Stimulated activated memory B cell treated with anti-CD40 and anti-IgM and Interleukin-4, amounts not matched to agents 10 μg/mL and 1 μg/mL and 100 μg/mL, for 72 hours (primary cell): Measurements from ENCODE around the gene RALGPS1.

Source experiments
- ATAC-seq: fragments of 150-1000 bp; cut with Tn5 transposase; 2 replicates; pipeline ENCODE4 v1.10.0; 2021
- H3K27ac Mint-ChIP-seq: one replicate; pipeline ENCODE4 v1.8.0; 2022; ENCODE audit warnings: mild to moderate bottlenecking, mixed read lengths
- H3K27me3 Mint-ChIP-seq: one replicate; pipeline ENCODE4 v1.8.0; 2022; ENCODE audit warnings: mixed read lengths
- H3K36me3 Mint-ChIP-seq: one replicate; pipeline ENCODE4 v1.8.0; 2022; ENCODE audit warnings: mixed read lengths
- H3K4me1 Mint-ChIP-seq: one replicate; pipeline ENCODE4 v1.8.0; 2022; ENCODE audit warnings: mixed read lengths
- H3K4me3 Mint-ChIP-seq: one replicate; pipeline ENCODE4 v1.8.0; 2022; ENCODE audit warnings: mild to moderate bottlenecking, moderate library complexity, mixed read lengths
- H3K9me3 Mint-ChIP-seq: one replicate; pipeline ENCODE4 v1.8.0; 2022; ENCODE audit warnings: mixed read lengths

Gene RALGPS1

DNA sequence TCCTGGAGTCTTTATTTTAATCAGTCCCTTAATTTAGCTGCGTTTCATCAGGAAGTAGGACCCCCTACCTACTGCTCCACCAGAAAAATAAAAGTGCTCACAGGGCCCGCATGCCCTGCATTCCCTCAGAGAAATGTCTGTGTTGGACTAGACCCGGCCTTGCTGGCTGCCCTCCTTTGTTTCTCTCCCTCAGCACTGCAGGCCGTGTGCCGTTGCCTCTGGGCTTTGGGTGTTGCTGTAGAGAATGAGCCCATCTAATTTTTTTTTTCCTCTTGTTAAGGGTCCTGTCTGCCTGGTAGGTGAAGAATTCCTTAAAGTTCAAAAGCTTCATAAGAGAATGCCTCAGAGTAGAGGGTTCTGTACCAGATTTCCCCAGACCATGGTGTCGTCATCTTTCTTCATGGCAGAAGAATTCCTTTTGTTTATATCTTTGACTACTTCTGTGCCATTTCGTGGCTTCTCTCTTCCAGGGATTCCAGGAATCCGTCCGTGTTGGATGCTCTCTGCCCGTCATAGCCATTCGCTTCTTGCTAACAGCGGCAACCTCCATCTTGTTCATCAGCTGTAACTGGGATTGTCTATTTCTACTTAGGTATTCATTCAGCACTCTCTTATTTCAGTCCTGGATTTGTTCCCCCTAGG, 257.6 kb downstream of the RALGPS1 start:
- peaks cover 17% of the 10 kb centered on the region for H3K4me1 Mint-ChIP-seq
- no peaks in the 10 kb centered on the region for H3K9me3 Mint-ChIP-seq
- no peak overlapping the region for H3K4me3 Mint-ChIP-seq
- H3K36me3 Mint-ChIP-seq: peaks cover 35% of the 10 kb centered on the region
- ATAC-seq: no peak
- no peak overlapping the region for H3K27ac Mint-ChIP-seq
- H3K27me3 Mint-ChIP-seq: no peaks in the 10 kb centered on the region

- no peak overlapping the region for H3K27ac Mint-ChIP-seq
- no peaks in the 10 kb centered on the region for H3K9me3 Mint-ChIP-seq
- H3K4me1 Mint-ChIP-seq: peaks cover 9% of the 10 kb centered on the region
- peaks cover 35% of the 10 kb centered on the region for H3K36me3 Mint-ChIP-seq
- H3K27me3 Mint-ChIP-seq: no peaks in the 10 kb centered on the region
- no peak overlapping the region for H3K4me3 Mint-ChIP-seq
- no peak for ATAC-seq
These were observed 258.5 kb downstream of the RALGPS1 start for GRCh38 chr9:127173063-127173462.

GRCh38 chr9:127174386-127175318, 260.1 kb downstream of the RALGPS1 start:
- peaks cover 27% of the 10 kb centered on the region for H3K36me3 Mint-ChIP-seq
- H3K27ac Mint-ChIP-seq: peak overlapping the region; percentile 28
- no peaks in the 10 kb centered on the region for H3K4me1 Mint-ChIP-seq
- no peak for ATAC-seq
- no peak overlapping the region for H3K4me3 Mint-ChIP-seq
- H3K27me3 Mint-ChIP-seq: no peaks in the 10 kb centered on the region
- H3K9me3 Mint-ChIP-seq: no peaks in the 10 kb centered on the region

DNA sequence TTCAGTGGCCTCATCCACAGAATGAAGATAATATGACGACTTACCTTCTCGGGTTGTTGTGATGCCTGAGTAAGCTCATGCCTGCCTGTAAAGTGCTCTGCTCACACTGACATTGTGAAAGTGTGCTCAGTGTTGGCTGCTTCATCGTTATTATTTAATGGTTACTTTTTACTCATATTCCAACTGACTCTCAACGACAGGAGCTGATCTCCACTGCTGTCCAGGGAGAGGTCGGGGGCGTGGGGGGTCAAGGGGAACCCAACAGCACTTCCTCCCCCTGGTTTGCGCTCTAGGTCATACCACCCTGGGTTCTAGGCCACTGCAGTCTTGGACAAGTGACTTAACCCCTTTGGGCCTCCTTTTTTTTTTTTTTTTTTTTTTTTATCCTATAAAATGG, 260.7 kb downstream of the RALGPS1 start:
- Mint-ChIP-seq H3K27ac (no peak overlapping the region), H3K9me3 (no peaks in the 10 kb centered on the region), H3K4me1 (no peaks in the 10 kb centered on the region), H3K4me3 (no peak overlapping the region), H3K27me3 (no peaks in the 10 kb centered on the region), H3K36me3 (peaks cover 27% of the 10 kb centered on the region)
- no peak for ATAC-seq

DNA sequence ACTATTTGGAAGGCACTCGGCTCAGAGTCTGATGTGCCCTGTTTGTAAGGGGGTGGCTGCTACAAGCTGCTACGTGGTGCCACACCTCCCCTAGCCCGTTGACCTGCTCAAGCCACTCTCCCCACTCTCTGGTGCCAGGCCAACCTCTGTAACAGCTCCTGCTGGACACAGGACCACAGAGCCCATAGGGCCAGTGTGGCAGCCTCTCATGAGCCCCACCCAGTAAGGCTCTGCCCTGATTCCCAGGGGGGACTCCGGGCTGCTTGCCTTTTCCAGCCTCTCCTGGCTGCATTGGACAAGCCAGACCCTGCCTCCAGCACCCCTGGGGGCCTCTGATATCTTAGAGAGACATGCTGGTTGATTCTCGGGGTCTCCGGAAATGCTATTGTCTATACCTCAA, 261.2 kb downstream of the RALGPS1 start:
- no peaks in the 10 kb centered on the region for H3K27me3 Mint-ChIP-seq
- no peak overlapping the region for H3K4me3 Mint-ChIP-seq
- H3K27ac Mint-ChIP-seq: no peak overlapping the region
- H3K4me1 Mint-ChIP-seq: no peaks in the 10 kb centered on the region
- peaks cover 27% of the 10 kb centered on the region for H3K36me3 Mint-ChIP-seq
- no peaks in the 10 kb centered on the region for H3K9me3 Mint-ChIP-seq
- ATAC-seq: no peak

DNA sequence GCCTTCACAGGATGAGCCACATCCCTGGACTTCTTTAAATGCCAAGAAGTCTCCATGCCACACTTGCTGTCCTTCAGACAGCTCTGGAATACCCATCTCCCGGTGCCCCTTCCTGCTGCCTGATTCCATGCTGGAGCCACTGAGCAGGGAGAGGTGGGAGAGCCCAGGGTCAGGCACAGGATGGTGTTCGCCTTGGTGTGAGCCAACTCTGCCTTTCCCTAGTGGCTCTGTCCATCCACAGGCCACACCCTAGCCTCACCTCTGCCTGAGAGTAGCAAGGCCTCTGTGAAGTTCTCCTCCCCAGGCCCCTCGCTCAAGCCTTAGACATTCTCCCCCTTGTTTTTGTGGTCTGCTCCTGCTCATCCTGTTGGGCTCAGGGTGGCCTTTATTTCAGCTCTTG, 262.0 kb downstream of the RALGPS1 start:
- Mint-ChIP-seq H3K4me3 (no peak overlapping the region), H3K36me3 (peaks cover 27% of the 10 kb centered on the region), H3K4me1 (no peaks in the 10 kb centered on the region), H3K27ac (no peak overlapping the region), H3K9me3 (no peaks in the 10 kb centered on the region), H3K27me3 (no peaks in the 10 kb centered on the region)
- ATAC-seq: no peak

DNA sequence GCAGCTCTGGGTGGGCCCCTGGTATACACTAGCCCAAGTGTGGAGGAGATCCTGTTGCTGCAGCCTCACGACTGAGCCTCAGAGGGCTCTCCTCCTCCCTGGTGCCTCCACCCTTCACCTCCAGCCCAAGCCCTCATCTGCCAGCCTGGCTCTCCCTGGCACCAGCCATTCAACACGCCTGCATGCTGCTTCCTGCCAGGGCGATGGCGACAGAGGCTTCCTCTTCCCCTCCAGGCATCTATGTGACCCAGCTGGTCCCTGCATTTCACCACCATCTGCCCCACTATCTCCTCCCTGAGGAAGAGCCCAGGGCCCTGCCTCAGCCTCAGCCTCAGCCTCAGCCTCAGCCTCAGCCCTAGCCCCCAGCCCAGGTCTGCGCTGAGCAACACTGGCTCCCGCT, 262.6 kb downstream of the RALGPS1 start:
- no peak for ATAC-seq
- no peak overlapping the region for H3K4me3 Mint-ChIP-seq
- H3K4me1 Mint-ChIP-seq: no peaks in the 10 kb centered on the region
- no peaks in the 10 kb centered on the region for H3K27me3 Mint-ChIP-seq
- no peaks in the 10 kb centered on the region for H3K9me3 Mint-ChIP-seq
- H3K36me3 Mint-ChIP-seq: peaks cover 23% of the 10 kb centered on the region
- no peak overlapping the region for H3K27ac Mint-ChIP-seq

DNA sequence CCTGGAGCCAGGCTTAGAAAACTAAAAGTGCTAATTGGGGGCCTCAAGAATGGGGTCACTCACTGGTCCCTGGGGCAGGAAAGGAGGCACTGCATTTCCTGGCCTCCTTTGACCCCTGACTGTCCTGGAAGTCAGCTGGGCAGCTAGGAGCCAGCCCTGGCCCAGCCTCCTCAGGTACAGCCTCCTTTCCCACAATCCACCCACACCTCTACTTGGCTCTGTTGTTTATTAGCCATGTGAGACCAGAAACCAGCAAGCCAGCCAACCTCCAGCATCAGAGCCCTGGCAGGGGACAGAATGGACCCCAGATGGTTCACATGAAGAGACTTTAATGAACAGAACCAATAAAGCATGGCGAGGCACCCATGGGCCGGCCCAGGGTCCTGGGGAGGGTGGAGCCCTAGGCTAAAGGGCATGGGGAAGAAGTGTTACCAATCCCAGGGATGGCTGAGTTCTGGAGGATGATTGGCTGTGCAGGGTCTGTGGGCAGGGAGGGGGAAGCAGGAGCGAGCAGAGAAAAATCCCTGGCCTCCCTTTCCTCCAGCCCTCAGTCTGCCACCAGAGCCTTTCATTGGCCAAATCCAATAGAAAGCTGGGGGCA, 263.2 kb downstream of the RALGPS1 start:
- no peak overlapping the region for H3K4me3 Mint-ChIP-seq
- no peak overlapping the region for H3K27ac Mint-ChIP-seq
- no peaks in the 10 kb centered on the region for H3K9me3 Mint-ChIP-seq
- H3K27me3 Mint-ChIP-seq: no peaks in the 10 kb centered on the region
- no peaks in the 10 kb centered on the region for H3K4me1 Mint-ChIP-seq
- no peak for ATAC-seq
- peaks cover 18% of the 10 kb centered on the region for H3K36me3 Mint-ChIP-seq

DNA sequence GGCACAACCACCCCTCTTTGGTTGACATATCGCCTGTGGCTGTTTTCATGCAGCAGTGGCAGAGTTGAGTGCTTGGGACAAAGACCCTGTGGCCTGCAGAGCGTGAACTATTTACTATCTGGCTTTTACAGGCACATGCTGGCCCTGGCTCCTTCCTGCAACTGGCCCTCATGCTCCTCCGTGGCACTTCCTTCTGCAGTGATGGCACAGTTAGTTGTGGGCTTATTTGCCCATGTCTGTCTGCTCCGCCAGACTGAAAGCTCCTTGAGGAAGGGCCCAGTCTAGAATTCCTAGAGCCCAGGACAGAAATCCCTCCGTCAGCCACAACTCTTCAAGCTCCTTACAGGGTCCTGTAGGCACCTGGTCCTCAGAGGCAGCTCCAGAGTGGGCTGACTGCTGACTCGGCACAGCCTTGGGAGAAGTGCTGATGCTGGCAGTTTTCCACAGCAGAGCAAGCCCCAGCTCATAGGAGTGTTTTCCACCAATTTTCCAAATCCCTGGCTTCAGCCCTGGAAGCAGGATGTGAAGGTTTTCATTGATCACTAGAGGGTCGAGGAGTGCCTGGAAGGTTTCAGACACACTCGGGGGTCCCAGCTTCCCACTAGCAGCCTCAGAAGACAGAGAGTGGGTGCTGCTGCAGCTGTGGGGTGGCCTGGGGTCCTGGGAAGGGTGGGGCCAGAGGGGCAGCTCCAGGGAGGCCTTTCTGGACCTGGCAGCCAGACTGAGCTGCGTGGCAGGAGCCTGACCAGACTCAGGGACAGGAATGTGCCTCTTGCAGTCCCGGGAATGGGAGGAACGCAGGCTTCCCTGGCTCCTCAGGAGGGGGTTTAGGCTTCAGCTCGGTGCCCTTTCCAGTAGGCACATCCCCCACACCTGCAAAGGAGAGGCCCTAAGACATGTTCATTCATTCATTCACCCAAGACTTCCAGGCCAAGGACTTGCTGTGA, 264.4 kb downstream of the RALGPS1 start:
- no peak for ATAC-seq
- Mint-ChIP-seq H3K4me1 (no peaks in the 10 kb centered on the region), H3K36me3 (peaks cover 23% of the 10 kb centered on the region), H3K4me3 (no peak overlapping the region), H3K27ac (no peak overlapping the region), H3K27me3 (no peaks in the 10 kb centered on the region), H3K9me3 (no peaks in the 10 kb centered on the region)

- H3K27ac Mint-ChIP-seq: no peak overlapping the region
- H3K9me3 Mint-ChIP-seq: no peaks in the 10 kb centered on the region
- H3K36me3 Mint-ChIP-seq: peaks cover 24% of the 10 kb centered on the region
- no peaks in the 10 kb centered on the region for H3K27me3 Mint-ChIP-seq
- ATAC-seq: no peak
- H3K4me1 Mint-ChIP-seq: no peaks in the 10 kb centered on the region
- no peak overlapping the region for H3K4me3 Mint-ChIP-seq
These were observed 265.3 kb downstream of the RALGPS1 start for GRCh38 chr9:127179633-127180441.

DNA sequence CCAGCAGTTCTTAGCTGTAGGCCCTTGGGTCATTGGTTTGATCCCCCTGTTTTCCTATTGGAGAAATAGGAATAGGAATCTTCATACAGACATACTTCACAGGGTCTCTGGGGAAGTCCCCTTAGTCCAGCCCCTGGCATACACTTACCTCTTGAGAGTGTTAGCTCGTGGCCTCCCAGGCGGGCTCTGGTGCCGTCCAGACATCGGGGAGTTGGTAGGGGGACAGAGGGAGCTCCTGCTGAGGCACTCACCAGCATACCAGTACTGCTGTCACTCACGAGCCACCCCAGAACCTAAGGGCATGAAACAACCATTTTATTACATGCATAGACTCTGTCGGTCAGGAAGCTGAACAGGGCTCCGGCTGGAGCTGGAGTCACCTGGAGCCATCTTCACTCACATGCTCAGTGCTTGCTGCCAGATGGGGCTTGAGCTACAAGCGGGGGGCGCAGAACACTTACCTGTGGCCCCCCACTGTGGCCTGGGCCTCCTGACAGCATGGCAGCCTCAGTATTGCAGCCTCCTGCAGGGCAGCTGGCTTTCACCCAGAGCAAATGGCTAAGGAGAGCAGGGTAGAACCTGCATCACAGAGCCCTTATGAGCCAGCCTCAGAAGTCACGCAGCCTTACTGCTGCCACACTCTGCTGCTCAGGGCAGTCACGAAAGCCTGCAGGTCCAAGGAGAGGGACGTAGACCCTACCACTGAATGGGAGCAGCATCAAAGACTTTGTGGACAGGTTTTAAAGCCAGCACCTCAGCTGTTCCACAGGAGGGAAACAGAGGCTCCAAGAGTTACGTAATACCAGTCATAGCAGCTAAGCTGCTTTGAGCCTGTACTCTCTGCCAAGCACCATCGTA, 266.1 kb downstream of the RALGPS1 start:
- Mint-ChIP-seq H3K27ac (no peak overlapping the region), H3K4me1 (no peaks in the 10 kb centered on the region)

DNA sequence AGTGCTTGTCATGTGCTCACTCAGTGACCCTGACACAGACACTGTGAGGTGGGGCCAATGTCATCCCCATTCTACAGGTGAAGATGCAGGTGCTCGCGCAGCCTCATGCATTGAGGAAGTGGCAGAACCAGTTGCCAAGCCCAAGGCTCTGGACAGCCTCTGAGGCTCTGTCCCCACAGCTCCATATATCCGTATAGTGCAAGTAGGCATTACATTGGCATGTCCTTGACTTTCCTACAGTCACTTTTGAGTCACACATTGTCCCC, 266.7 kb downstream of the RALGPS1 start:
- no peaks in the 10 kb centered on the region for H3K27me3 Mint-ChIP-seq
- H3K36me3 Mint-ChIP-seq: peaks cover 22% of the 10 kb centered on the region

More for the DNA sequence above, 266.1 kb downstream of the RALGPS1 start:
- no peak overlapping the region for H3K4me3 Mint-ChIP-seq
- no peak for ATAC-seq
- no peaks in the 10 kb centered on the region for H3K27me3 Mint-ChIP-seq
- peaks cover 26% of the 10 kb centered on the region for H3K36me3 Mint-ChIP-seq
- H3K9me3 Mint-ChIP-seq: no peaks in the 10 kb centered on the region

GRCh38 chr9:127181595-127182190, 267.1 kb downstream of the RALGPS1 start:
- H3K4me3 Mint-ChIP-seq: no peak overlapping the region
- no peak for ATAC-seq
- no peaks in the 10 kb centered on the region for H3K4me1 Mint-ChIP-seq
- H3K27ac Mint-ChIP-seq: no peak overlapping the region
- peaks cover 25% of the 10 kb centered on the region for H3K36me3 Mint-ChIP-seq
- H3K27me3 Mint-ChIP-seq: no peaks in the 10 kb centered on the region
- H3K9me3 Mint-ChIP-seq: no peaks in the 10 kb centered on the region

More for the DNA sequence above, 266.7 kb downstream of the RALGPS1 start:
- Mint-ChIP-seq H3K9me3 (no peaks in the 10 kb centered on the region), H3K27ac (no peak overlapping the region), H3K4me1 (no peaks in the 10 kb centered on the region), H3K4me3 (no peak overlapping the region)
- ATAC-seq: no peak
